CD8-positive, alpha-beta memory T cell (primary cell): ENCODE measurements around the gene ARL17B. TPM values are rescaled to one million over a fixed set of nuclear protein-coding genes. Genes with fewer than 3 reads are reported as not detected.
"Not testable (repeated sequence)": the region's sequence is repeated elsewhere in the genome, so short reads cannot be mapped to it uniquely, and the experiment has no call there.

Source experiments
- CTCF ChIA-PET: fragments of 350-600 bp; sonication (Branson Sonifier 250); formaldehyde crosslinking; loops from one replicate; lab custom pipeline; 2021; ENCODE audit warnings: antibody characterized with exemption; lab: Charles Lee
- POLR2A ChIA-PET: fragments of 350-600 bp; sonication (Branson Sonifier 250); formaldehyde crosslinking; loops from one replicate; lab custom pipeline; 2021; ENCODE audit warnings: antibody characterized with exemption; lab: Charles Lee
- DNase-seq, 5 donors: peaks; one replicate each; pipeline versions ENCODE4 v3.0.0 to v3.0.0-alpha.2; 2020 to 2022; ENCODE audit warnings: mixed read lengths in 1 of 5
- H3K27ac ChIP-seq: one replicate; pipeline ENCODE4 v1.7.0; 2013; ENCODE audit warnings: low read depth, mild to moderate bottlenecking, low read length, moderate library complexity
- H3K27me3 ChIP-seq: 2 replicates; pipeline ENCODE4 v1.7.0; 2013; ENCODE audit warnings: low read length, mild to moderate bottlenecking; ENCODE audit not compliant: insufficient read depth, poor library complexity, severe bottlenecking
- H3K36me3 ChIP-seq: 2 replicates; pipeline ENCODE4 v1.7.0; 2013; ENCODE audit warnings: mild to moderate bottlenecking, low read length, moderate library complexity; ENCODE audit not compliant: insufficient read depth
- H3K4me1 ChIP-seq: 2 replicates; pipeline ENCODE4 v1.7.0; 2013; ENCODE audit warnings: mild to moderate bottlenecking, low read length, moderate library complexity; ENCODE audit not compliant: insufficient read depth
- H3K4me3 ChIP-seq: 2 replicates; pipeline ENCODE4 v1.7.0; 2013; ENCODE audit warnings: mild to moderate bottlenecking, low read length
- H3K9me3 ChIP-seq: 2 replicates; pipeline ENCODE4 v1.7.0; 2013; ENCODE audit warnings: mild to moderate bottlenecking, low read length
- H3K27ac Mint-ChIP-seq, 8 donors: one replicate each; pipeline ENCODE4 v1.8.0; 2020 to 2021; ENCODE audit warnings: mixed read lengths in 8 of 8, mild to moderate bottlenecking in 6 of 8, inconsistent platforms in 3 of 8, moderate library complexity in 3 of 8
- H3K27me3 Mint-ChIP-seq, 2 donors: one replicate each; pipeline ENCODE4 v1.8.0; 2020 to 2021; ENCODE audit warnings: mixed read lengths in 2 of 2, mild to moderate bottlenecking in 1 of 2, moderate library complexity in 1 of 2
- H3K36me3 Mint-ChIP-seq, 3 donors: one replicate each; pipeline ENCODE4 v1.8.0; 2020 to 2021; ENCODE audit warnings: mixed read lengths in 3 of 3, inconsistent platforms in 1 of 3, mild to moderate bottlenecking in 1 of 3
- H3K4me1 Mint-ChIP-seq, 3 donors: one replicate each; pipeline ENCODE4 v1.8.0; 2020 to 2021; ENCODE audit warnings: mixed read lengths in 3 of 3, inconsistent platforms in 1 of 3, mild to moderate bottlenecking in 1 of 3
- H3K4me3 Mint-ChIP-seq, 7 donors: one replicate each; pipeline ENCODE4 v1.8.0; 2020 to 2021; ENCODE audit warnings: mixed read lengths in 7 of 7, mild to moderate bottlenecking in 6 of 7, moderate library complexity in 4 of 7, inconsistent platforms in 2 of 7
- H3K9me3 Mint-ChIP-seq, 5 donors: one replicate each; pipeline ENCODE4 v1.8.0; 2020 to 2022; ENCODE audit warnings: mixed read lengths in 5 of 5, mild to moderate bottlenecking in 3 of 5, moderate library complexity in 2 of 5, inconsistent platforms in 1 of 5
- polyA plus RNA-seq: library from polyadenylated mRNA; unstranded; fragments of 300-500 nt; fragmentation: Illumina TruSeq; gene quantifications from one replicate; pipeline ENCODE4 v1.2.3, GENCODE V29; 2021
- total RNA-seq, 2 experiments: library from RNA; stranded (reverse); gene quantifications; one replicate each; pipeline ENCODE4 v1.2.3, GENCODE V29; 2021

The ARL17B gene
- total RNA-seq: 10 to 100 TPM; 11.5 to 12.9 TPM
- 25.8 TPM for polyA plus RNA-seq

DNA sequence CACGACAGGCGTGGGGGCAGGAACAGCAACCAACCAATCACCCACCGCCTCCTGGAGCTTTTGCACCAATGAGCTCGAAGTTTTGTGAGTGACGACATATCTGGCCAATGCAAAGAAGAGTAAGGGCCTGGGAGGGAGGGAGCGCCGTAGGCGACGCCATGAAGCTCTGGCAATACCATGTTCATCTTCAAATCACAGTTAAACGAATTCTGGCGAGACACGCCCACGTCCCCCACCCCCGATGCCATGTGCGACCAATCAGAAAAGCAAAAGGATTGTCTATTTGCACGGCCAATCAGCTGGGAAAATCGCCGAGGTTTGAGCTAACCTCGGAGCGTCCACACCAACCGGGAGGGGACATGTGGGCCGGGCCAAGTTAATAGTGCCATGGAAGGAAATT, at the start of gene ARL17B:
TSS of gene ARL17B (minus strand) at position 12 of the 400 bp plus-strand sequence. CDS start 3,369 bp downstream, outside the sequence.
- POLR2A ChIA-PET, H3K36me3 Mint-ChIP-seq, H3K9me3 Mint-ChIP-seq, H3K36me3 ChIP-seq, H3K27ac ChIP-seq, H3K27me3 ChIP-seq, H3K4me3 ChIP-seq, H3K27me3 Mint-ChIP-seq, H3K4me1 Mint-ChIP-seq, H3K27ac Mint-ChIP-seq, CTCF ChIA-PET, H3K4me1 ChIP-seq, H3K9me3 ChIP-seq: not testable (repeated sequence)
- H3K4me3 Mint-ChIP-seq: peak within 1 kb of the TSS in 3 of 7 donors; percentile 36 to 61 (median 54)
- peak; percentile 56 to 95 (median 88) for DNase-seq

DNA sequence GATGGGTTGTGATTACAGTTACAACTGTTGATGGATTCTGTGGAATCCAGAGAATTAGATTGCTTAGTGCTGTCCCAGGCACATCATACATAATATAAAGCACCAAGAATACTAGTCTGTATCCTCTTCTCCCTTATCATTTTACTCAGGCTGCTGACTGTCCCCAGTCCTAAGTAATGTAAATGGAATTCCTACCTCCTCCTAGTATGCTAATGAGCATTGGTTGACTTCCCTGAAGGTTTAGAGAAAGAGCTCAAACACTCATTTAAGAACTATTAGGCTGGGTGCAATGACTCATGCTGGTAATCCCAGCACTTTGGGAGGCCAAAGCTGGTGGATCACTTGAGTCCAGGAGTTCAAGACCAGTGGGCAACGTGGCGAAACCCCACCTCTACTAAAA, 48.3 kb upstream of the ARL17B start:
- CTCF ChIA-PET, H3K36me3 ChIP-seq, H3K27me3 ChIP-seq, DNase-seq, H3K27me3 Mint-ChIP-seq, H3K27ac Mint-ChIP-seq, H3K36me3 Mint-ChIP-seq, H3K4me1 Mint-ChIP-seq, H3K4me3 ChIP-seq, POLR2A ChIA-PET, H3K9me3 ChIP-seq, H3K4me3 Mint-ChIP-seq, H3K4me1 ChIP-seq, H3K27ac ChIP-seq, H3K9me3 Mint-ChIP-seq: not testable (repeated sequence)

DNA sequence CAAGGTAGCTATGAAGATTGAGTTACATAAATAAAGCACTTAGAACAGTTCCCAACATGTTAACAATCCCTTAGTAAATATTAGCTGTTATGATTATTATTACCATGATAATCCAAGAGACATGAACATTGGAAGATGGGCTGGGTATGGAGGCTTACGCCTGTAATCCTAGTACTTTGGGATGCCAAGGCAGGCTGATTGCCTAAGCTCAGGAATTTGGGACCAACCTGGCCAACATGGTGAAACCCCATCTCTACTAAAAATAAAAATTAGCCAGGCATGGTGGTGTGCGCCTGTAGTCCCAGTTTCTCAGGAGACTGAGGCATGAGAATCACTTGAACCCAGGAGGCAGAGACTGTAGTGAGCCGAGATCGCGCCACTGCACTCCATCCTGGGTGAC, 45.6 kb upstream of the ARL17B start:
- H3K27me3 Mint-ChIP-seq, H3K9me3 Mint-ChIP-seq, H3K27ac Mint-ChIP-seq, H3K4me1 ChIP-seq, H3K4me3 ChIP-seq, DNase-seq, CTCF ChIA-PET, POLR2A ChIA-PET, H3K4me3 Mint-ChIP-seq, H3K36me3 Mint-ChIP-seq, H3K27ac ChIP-seq, H3K4me1 Mint-ChIP-seq, H3K9me3 ChIP-seq, H3K27me3 ChIP-seq, H3K36me3 ChIP-seq: not testable (repeated sequence)

DNA sequence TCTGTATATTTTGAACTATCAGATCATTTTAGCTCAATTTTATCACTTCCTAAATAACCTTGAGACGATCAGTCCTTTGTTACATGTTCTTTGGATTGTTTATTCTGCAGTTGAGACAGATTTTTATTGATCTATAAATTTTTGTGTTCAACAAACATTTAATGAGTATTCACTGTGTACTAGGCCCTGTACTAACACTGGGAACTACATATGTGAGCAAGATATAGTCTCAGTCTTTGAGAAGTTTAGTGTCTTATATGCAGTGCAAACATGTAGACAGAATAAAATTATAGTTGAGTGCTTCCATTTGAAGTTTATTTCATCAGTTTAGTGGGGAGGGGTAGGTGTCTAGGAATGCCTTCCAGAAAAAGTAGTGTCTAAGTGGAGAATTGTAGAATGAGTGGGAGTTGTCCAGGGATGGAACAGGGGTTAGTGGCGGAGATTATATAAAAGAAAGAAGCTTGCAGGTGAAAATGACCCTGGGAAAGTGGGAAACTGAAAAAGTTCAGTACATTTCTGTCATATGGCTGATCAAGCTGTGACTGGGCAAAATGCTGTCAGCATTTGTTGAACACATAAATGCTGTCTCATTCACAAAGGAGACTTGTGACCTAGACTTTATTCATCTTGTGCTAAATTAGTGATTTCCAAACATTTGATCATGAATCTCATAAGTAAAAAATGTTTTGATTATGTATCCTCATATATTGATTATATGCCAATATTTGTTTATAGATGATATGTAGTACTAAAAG, 39.6 kb upstream of the ARL17B start:
- H3K4me1 ChIP-seq, H3K27ac ChIP-seq, H3K36me3 Mint-ChIP-seq, DNase-seq, H3K4me3 ChIP-seq, H3K9me3 Mint-ChIP-seq, H3K4me3 Mint-ChIP-seq, POLR2A ChIA-PET, H3K27me3 ChIP-seq, H3K9me3 ChIP-seq, H3K4me1 Mint-ChIP-seq, CTCF ChIA-PET, H3K27me3 Mint-ChIP-seq, H3K27ac Mint-ChIP-seq, H3K36me3 ChIP-seq: not testable (repeated sequence)

DNA sequence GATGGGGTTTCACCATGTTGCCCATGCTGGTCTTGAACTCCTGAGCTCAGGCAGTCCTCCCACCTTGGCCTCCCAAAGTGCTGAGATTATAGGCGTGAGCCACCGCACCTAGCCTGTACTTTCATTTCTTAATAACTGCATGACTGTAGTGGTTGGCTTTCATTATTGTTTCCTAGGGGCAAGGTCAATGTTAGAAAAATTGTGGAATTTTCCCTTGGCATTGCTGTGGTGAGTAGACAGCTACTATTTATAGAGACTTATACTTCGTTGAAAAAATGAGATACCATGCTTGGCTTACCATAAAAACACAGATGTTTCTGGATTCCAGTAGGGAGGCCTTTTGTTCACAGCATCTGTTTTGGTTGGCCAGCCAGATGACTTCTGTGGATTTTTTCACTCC, 39.0 kb upstream of the ARL17B start:
- DNase-seq, H3K27me3 ChIP-seq, H3K4me3 ChIP-seq, H3K27ac ChIP-seq, H3K9me3 ChIP-seq, H3K36me3 Mint-ChIP-seq, H3K27ac Mint-ChIP-seq, H3K9me3 Mint-ChIP-seq, CTCF ChIA-PET, H3K4me1 ChIP-seq, H3K36me3 ChIP-seq, H3K27me3 Mint-ChIP-seq, H3K4me3 Mint-ChIP-seq, POLR2A ChIA-PET, H3K4me1 Mint-ChIP-seq: not testable (repeated sequence)

DNA sequence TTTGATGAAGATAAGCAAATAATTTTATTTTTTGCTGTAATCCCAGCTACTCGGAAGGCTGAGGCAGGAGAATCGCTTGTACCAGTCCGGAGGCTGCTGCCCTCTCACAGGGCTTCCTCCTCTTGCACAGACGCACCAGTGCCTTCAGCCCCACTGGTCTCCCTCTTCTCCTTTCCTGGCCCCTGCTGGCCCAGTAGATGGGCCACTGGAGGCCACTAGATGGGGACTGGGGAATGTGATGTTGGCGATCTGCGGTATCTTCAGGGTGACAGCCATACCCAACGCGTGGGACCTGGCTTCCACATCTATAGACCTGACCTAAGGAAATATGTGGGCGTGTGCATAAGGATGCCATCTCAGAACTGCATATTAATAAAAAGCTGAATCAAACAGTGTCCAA, 38.4 kb upstream of the ARL17B start:
- H3K27ac ChIP-seq, H3K9me3 Mint-ChIP-seq, H3K36me3 Mint-ChIP-seq, H3K4me1 Mint-ChIP-seq, H3K27me3 Mint-ChIP-seq, H3K27ac Mint-ChIP-seq, H3K4me3 Mint-ChIP-seq, H3K9me3 ChIP-seq, H3K4me1 ChIP-seq, H3K36me3 ChIP-seq, CTCF ChIA-PET, H3K27me3 ChIP-seq, DNase-seq, H3K4me3 ChIP-seq, POLR2A ChIA-PET: not testable (repeated sequence)

DNA sequence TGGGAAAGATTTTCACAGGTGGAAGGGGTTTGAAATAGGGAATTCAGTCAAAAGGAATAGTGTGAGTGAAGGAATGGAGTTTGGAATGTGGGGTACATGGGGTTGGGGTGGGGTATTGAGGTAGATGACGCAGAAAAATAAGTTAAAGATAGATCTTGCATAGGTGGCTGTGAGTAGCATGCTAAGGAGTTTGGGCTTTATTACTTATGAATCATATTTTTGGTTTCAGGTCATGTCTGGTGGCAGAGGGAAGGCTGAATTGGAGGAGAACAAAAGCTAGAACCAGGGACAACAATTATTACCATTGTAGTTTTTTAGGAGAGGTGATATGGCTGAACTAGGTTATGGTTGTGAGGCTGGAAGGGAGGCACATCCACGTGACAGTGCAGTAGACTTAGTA, 34.7 kb upstream of the ARL17B start:
- H3K4me1 ChIP-seq, CTCF ChIA-PET, H3K36me3 Mint-ChIP-seq, H3K27ac Mint-ChIP-seq, H3K36me3 ChIP-seq, H3K27me3 ChIP-seq, H3K27ac ChIP-seq, H3K4me3 Mint-ChIP-seq, POLR2A ChIA-PET, H3K9me3 ChIP-seq, H3K4me3 ChIP-seq, H3K27me3 Mint-ChIP-seq, DNase-seq, H3K9me3 Mint-ChIP-seq, H3K4me1 Mint-ChIP-seq: not testable (repeated sequence)

DNA sequence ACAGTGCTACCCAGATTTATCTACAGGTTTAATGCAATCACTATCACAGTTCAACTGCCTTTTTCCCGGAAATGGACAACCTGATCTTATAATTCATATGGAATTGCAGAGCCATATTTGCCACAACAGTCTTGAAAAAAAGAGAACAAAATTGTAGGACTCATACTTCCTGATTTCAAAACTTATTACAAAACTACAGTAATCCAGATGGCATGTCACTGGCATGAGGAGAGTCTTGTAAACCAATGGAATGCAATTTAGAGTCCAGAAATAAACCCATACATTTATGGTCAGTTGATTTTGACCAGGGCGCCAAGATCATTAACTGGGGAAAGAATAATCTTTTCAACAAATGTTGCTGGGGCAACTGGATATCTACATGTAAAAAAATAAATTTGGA, 32.1 kb upstream of the ARL17B start:
- H3K27me3 Mint-ChIP-seq, H3K9me3 Mint-ChIP-seq, H3K4me1 ChIP-seq, H3K27ac Mint-ChIP-seq, H3K4me1 Mint-ChIP-seq, H3K36me3 ChIP-seq, H3K27me3 ChIP-seq, H3K36me3 Mint-ChIP-seq, H3K27ac ChIP-seq, DNase-seq, POLR2A ChIA-PET, H3K4me3 ChIP-seq, H3K9me3 ChIP-seq, CTCF ChIA-PET, H3K4me3 Mint-ChIP-seq: not testable (repeated sequence)

DNA sequence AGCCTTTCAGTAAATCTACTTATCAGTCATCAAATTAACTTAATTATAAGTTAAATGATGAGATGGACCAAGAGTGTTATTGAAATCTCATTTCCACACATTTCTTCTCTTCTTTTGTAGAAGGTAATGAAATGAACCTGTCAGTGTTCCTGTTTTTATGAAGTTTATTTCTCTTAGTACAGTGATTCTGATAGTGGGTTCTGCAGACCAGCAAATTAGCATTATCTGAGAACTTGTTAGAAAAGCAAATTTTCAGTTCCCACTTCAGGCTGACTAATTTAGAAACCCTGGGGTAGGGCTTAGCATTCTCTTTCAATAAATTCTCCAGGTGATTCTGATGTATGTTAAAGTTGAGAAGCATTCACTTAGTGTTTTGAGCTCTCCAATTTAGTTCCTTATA, 23.9 kb upstream of the ARL17B start:
- H3K27me3 ChIP-seq, H3K27me3 Mint-ChIP-seq, H3K36me3 ChIP-seq, POLR2A ChIA-PET, H3K36me3 Mint-ChIP-seq, H3K27ac ChIP-seq, H3K9me3 Mint-ChIP-seq, H3K4me1 ChIP-seq, H3K4me1 Mint-ChIP-seq, H3K27ac Mint-ChIP-seq, CTCF ChIA-PET, H3K4me3 Mint-ChIP-seq, H3K9me3 ChIP-seq, H3K4me3 ChIP-seq, DNase-seq: not testable (repeated sequence)
